Sigmoid colon (tissue), 4 donors: ENCODE data around the gene DLL3.

Experiments used
- EP300 ChIP-seq, 4 donors: sonication (generic); formaldehyde crosslinking; IDR thresholded peaks; one replicate each; pipeline ENCODE4 v1.6.1; 2017; ENCODE audit warnings: antibody characterized with exemption in 4 of 4
- POLR2A ChIP-seq, 2 donors: fragments of 450-650 bp; IDR thresholded peaks; one replicate each; pipeline ENCODE4 v1.6.1; 2016; ENCODE audit warnings: antibody characterized with exemption in 2 of 2, mild to moderate bottlenecking in 2 of 2, moderate library complexity in 2 of 2
- POLR2AphosphoS5 ChIP-seq, 4 donors: sonication (generic); formaldehyde crosslinking; IDR thresholded peaks; one replicate each; pipeline ENCODE4 v1.6.1; 2017; ENCODE audit warnings: antibody characterized with exemption in 4 of 4
- TF ChIP-seq, protein P1 (sequence below), 4 experiments: fragments of 450-650 bp in 3 of 4; fragments of 200-600 bp in 1 of 4; IDR thresholded peaks; one replicate each; pipeline ENCODE4 v1.5.1; 2016 to 2019; ENCODE audit warnings: antibody characterized with exemption in 4 of 4, mild to moderate bottlenecking in 3 of 4, moderate library complexity in 2 of 4

DNA sequence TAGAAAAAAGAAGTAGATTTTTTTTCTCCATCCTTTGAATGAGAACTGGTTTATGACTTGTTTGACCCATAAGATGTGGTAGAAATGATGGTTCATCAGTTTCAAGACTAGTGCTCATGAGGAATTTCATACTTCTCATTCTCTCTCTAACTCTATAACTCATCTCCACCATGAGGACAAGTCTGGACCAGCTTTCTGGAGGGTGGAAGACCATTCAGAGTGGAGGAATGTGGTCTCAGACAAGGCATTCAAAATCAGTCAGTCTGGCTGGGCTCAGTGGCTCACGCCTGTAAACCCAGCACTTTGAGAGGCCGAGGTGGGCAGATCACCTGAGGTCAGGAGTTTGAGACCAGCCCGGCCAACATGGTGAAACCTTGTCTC is 44.7 kb downstream of the DLL3 start:
- TF ChIP-seq, protein P1, sequence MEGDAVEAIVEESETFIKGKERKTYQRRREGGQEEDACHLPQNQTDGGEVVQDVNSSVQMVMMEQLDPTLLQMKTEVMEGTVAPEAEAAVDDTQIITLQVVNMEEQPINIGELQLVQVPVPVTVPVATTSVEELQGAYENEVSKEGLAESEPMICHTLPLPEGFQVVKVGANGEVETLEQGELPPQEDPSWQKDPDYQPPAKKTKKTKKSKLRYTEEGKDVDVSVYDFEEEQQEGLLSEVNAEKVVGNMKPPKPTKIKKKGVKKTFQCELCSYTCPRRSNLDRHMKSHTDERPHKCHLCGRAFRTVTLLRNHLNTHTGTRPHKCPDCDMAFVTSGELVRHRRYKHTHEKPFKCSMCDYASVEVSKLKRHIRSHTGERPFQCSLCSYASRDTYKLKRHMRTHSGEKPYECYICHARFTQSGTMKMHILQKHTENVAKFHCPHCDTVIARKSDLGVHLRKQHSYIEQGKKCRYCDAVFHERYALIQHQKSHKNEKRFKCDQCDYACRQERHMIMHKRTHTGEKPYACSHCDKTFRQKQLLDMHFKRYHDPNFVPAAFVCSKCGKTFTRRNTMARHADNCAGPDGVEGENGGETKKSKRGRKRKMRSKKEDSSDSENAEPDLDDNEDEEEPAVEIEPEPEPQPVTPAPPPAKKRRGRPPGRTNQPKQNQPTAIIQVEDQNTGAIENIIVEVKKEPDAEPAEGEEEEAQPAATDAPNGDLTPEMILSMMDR (IDR thresholded peaks at IDR 0.05), result no peak
- TF ChIP-seq POLR2A (IDR thresholded peaks at IDR 0.05), result no peak
- TF ChIP-seq EP300 (IDR thresholded peaks at IDR 0.05), result no peak
- TF ChIP-seq POLR2AphosphoS5 (IDR thresholded peaks at IDR 0.05), result no peak
